ENCODE results near the gene SLC16A1. TPM values are rescaled to one million over a fixed set of nuclear protein-coding genes. Genes with fewer than 3 reads are reported as not detected.

The SLC16A1 gene
- total and polyA plus RNA-seq, 2 of the 8 experiments (the other 6 are each of a cell fraction or from before 2014, with no cell fraction given) = 435 to 545 TPM

GRCh38 chr1:113003751-113004690, 48.0 kb upstream of the SLC16A1 start:
- Histone ChIP-seq H3K4me3 (ENCODE audit: extremely low read depth in 1 of 4, insufficient read depth in 2 of 4, low read depth in 3 of 4, low read length in 4 of 4) (no peak overlapping the region), H3K14ac (ENCODE audit: insufficient read length) (no peak overlapping the region), H4K20me1 (replicated peaks in 1 of 2; ENCODE audit: control insufficient read depth in 1 of 2, insufficient read depth in 2 of 2, low read length in 2 of 2) (no peaks in the 10 kb centered on the region), H3K36me3 (ENCODE audit: control insufficient read depth in 2 of 4, insufficient read depth in 4 of 4, low read length in 3 of 4) (peaks cover 0 to 6% (median 1%) of the 10 kb centered on the region in 4 experiments; a peak in 2 of 8 replicates), H3K23me2 (ENCODE audit: low read depth, low read length) (no peaks in the 10 kb centered on the region), H2BK15ac (ENCODE audit: low read length) (no peak overlapping the region), H4K91ac (replicated peaks; ENCODE audit: insufficient read length, low read length) (no peak overlapping the region), H3K79me1 (ENCODE audit: low read depth, low read length) (no peaks in the 10 kb centered on the region), H4K8ac (ENCODE audit: extremely low read depth, insufficient read depth, low read length) (no peak overlapping the region), H3K27ac (ENCODE audit: low read depth, low read length) (no peak overlapping the region), H3K9me3 (ENCODE audit: insufficient read depth in 2 of 2, low read depth in 1 of 2, low read length in 1 of 2) (no peaks in the 10 kb centered on the region), H4K5ac (ENCODE audit: insufficient read length, low read depth, low read length) (no peak overlapping the region), H3K27me3 (replicated peaks in 1 of 4; ENCODE audit: control insufficient read depth in 3 of 4, extremely low read depth in 1 of 4, insufficient read depth in 3 of 4, low read length in 3 of 4) (no peaks in the 10 kb centered on the region), H3K23ac (ENCODE audit: insufficient read length) (no peak overlapping the region), H3K9ac (replicated peaks in 1 of 4; ENCODE audit: extremely low read depth in 1 of 4, low read depth in 3 of 4, low read length in 3 of 4) (no peak overlapping the region), H2AK5ac (ENCODE audit: low read depth, low read length) (no peak overlapping the region), H3K4me1 (replicated peaks in 1 of 4; ENCODE audit: control insufficient read depth in 3 of 4, insufficient read depth in 4 of 4, low read length in 3 of 4) (no peaks in the 10 kb centered on the region), H2BK5ac (ENCODE audit: low read depth, low read length) (no peak overlapping the region), H3K18ac (ENCODE audit: extremely low read depth, low read length) (no peak overlapping the region), H3K56ac (replicated peaks; ENCODE audit: insufficient read length, low read depth, low read length) (no peak overlapping the region), H3K79me2 (ENCODE audit: control insufficient read depth in 1 of 2, insufficient read depth in 2 of 2, low read length in 2 of 2) (no peaks in the 10 kb centered on the region), H2BK120ac (replicated peaks; ENCODE audit: low read depth, low read length) (no peak overlapping the region), H3K4me2 (ENCODE audit: insufficient read depth in 1 of 2, low read depth in 2 of 2, low read length in 2 of 2) (no peak overlapping the region), H2BK20ac (ENCODE audit: low read length) (no peak overlapping the region), H3K4ac (replicated peaks; ENCODE audit: insufficient read length, low read depth, low read length) (no peak overlapping the region), H2BK12ac (ENCODE audit: low read depth, low read length) (no peak overlapping the region), H2AFZ (ENCODE audit: low read length) (no peak overlapping the region)
- ChIA-PET POLR2A (ENCODE audit: partially characterized antibody) (interaction anchor here (0.6 to 1.6 kb wide), 4 partner anchors 12 to 75 kb away, joined by 3 to 6 read pairs (median 4); no protein-coding TSS in a partner anchor), CTCF (ENCODE audit: partially characterized antibody) (interaction anchor here (1.3 to 1.9 kb wide), 3 partner anchors 15 to 69 kb away, joined by 3 to 6 read pairs (median 5); partner anchors contain the start of gene LRIG2)
- 94% methylated on average over 18 of the region's 18 CpGs; no CpG with 5 or more reads in 1 of the 2 experiments for WGBS, 2 experiments (ENCODE audit: extremely low coverage in 1 of 2, insufficient coverage in 1 of 2, insufficient read length in 1 of 2, insufficient replicate concordance in 2 of 2, low coverage in 1 of 2, low lambda C conversion rate in 2 of 2, missing lambda C conversion rate in 1 of 2)
- DNase-seq (ENCODE audit: low read depth in 1 of 2, low spot score in 2 of 2) (no peak), FAIRE-seq (no peak)
- TF ChIP-seq POU5F1 (IDR thresholded peaks at IDR 0.05; ENCODE audit: low read depth, low read length) = no peak
- no peak for TF ChIP-seq TEAD4 (IDR thresholded peaks at IDR 0.05; ENCODE audit: low read depth, low read length)
- no peak for TF ChIP-seq MAX (IDR thresholded peaks at IDR 0.05)
- TF ChIP-seq SUZ12 (IDR thresholded peaks at IDR 0.05; ENCODE audit: low read length) = no peak
- no peak for TF ChIP-seq KDM1A (IDR thresholded peaks at IDR 0.05; ENCODE audit: borderline replicate concordance, low read length)
- no peak for TF ChIP-seq YY1 (IDR thresholded peaks at IDR 0.05; ENCODE audit: low read depth, low read length)
- no peak for TF ChIP-seq EGR1 (IDR thresholded peaks at IDR 0.05; ENCODE audit: borderline replicate concordance, low read depth, low read length)
- no peak for TF ChIP-seq RXRA (IDR thresholded peaks at IDR 0.05; ENCODE audit: insufficient read depth, low read depth, low read length)
- TF ChIP-seq KDM5A (IDR thresholded peaks at IDR 0.05; ENCODE audit: low read length) = no peak
- TF ChIP-seq HDAC2 (IDR thresholded peaks at IDR 0.05; ENCODE audit: borderline replicate concordance in 1 of 2, low read depth in 2 of 2, low read length in 2 of 2) = no peak
- TF ChIP-seq SIX5 (IDR thresholded peaks at IDR 0.05; ENCODE audit: low read depth, low read length) = no peak
- TF ChIP-seq GABPA (IDR thresholded peaks at IDR 0.05; ENCODE audit: borderline replicate concordance, insufficient read depth, low read length) = no peak

Measured in H1 (cell line).